Adipose tissue (tissue), 3 donors: ENCODE measurements around the gene MDM4. TPM values are rescaled to one million over a fixed set of nuclear protein-coding genes. Genes with fewer than 3 reads are reported as not detected.
"Not testable (repeated sequence)": the region's sequence is repeated elsewhere in the genome, so short reads cannot be mapped to it uniquely, and the experiment has no call there.

Source experiments
- H3K27ac ChIP-seq: one replicate; pipeline ENCODE4 v1.5.1; 2013; ENCODE audit warnings: low read depth, low read length
- WGBS, 3 donors: extraction: QIAGEN DNeasy Blood & Tissue Kit; methylation state at CpG; one replicate each; pipeline ENCODE4 v1.1.7; 2013; 5-methylcytosine and 5-hydroxymethylcytosine counted together
- polyA plus RNA-seq, 3 donors: library from polyadenylated mRNA; stranded (reverse); fragments of 200-250 nt; gene quantifications; one replicate each; pipeline ENCODE4 v1.2.3, GENCODE V29; 2013
- donor health status: healthy with polysubstance abuse.
- donor health status: Bipolar disorder and iron deficiency.
- donor health status: healthy.

Gene MDM4
- polyA plus RNA-seq, 3 donors, result 3.7 to 7.6 (median 7.0) TPM

- WGBS, 3 donors, result 42 to 70% (median 56%) methylated on average over 2 of the region's 2 CpGs
- H3K27ac ChIP-seq, result no peak overlapping the region
These were observed 29.7 kb downstream of the MDM4 start for GRCh38 chr1:204545881-204546280.

- 93 to 96% (median 94%) methylated on average over 2 of the region's 2 CpGs for WGBS, 3 donors
These were observed 32.1 kb downstream of the MDM4 start for GRCh38 chr1:204548265-204548664.

GRCh38 chr1:204549313-204549712 lies 33.1 kb downstream of the MDM4 start:
- 86 to 92% (median 88%) methylated on average over 6 of the region's 6 CpGs for WGBS, 3 donors
- no peak overlapping the region for H3K27ac ChIP-seq

More at GRCh38 chr1:204548265-204548664, 32.1 kb downstream of the MDM4 start:
- no peak overlapping the region for H3K27ac ChIP-seq

GRCh38 chr1:204550926-204551325 lies 34.7 kb downstream of the MDM4 start:
- WGBS, 3 donors, result 78 to 91% (median 87%) methylated on average over 5 of the region's 5 CpGs
- no peak overlapping the region for H3K27ac ChIP-seq

GRCh38 chr1:204556458-204557052 lies 40.3 kb downstream of the MDM4 start:
- no peak overlapping the region for H3K27ac ChIP-seq
- WGBS, 3 donors, result 86 to 93% (median 90%) methylated on average over 7 of the region's 7 CpGs

GRCh38 chr1:204558467-204558866 lies 42.3 kb downstream of the MDM4 start:
- no peak overlapping the region for H3K27ac ChIP-seq
- 86 to 89% (median 89%) methylated on average over 2 of the region's 2 CpGs for WGBS, 3 donors

- WGBS, 3 donors, result 82 to 91% (median 88%) methylated on average over 6 of the region's 6 CpGs
- not testable (repeated sequence) for H3K27ac ChIP-seq
These were observed 43.8 kb downstream of the MDM4 start for GRCh38 chr1:204560002-204560401.

- H3K27ac ChIP-seq, result no peak overlapping the region
These were observed 44.5 kb downstream of the MDM4 start for GRCh38 chr1:204560590-204561150.

GRCh38 chr1:204562075-204562990 lies 46.1 kb downstream of the MDM4 start:
- 93 to 95% (median 94%) methylated on average over 32 to 37 of the region's 37 CpGs for WGBS, 3 donors
- no peak overlapping the region for H3K27ac ChIP-seq

- no peak overlapping the region for H3K27ac ChIP-seq
- WGBS, 3 donors, result 75 to 81% (median 78%) methylated on average over 4 of the region's 4 CpGs
These were observed 47.1 kb downstream of the MDM4 start for GRCh38 chr1:204563307-204563706.

GRCh38 chr1:204563780-204564179 lies 47.6 kb downstream of the MDM4 start:
- 70 to 77% (median 77%) methylated on average over 3 of the region's 3 CpGs for WGBS, 3 donors
- H3K27ac ChIP-seq, result no peak overlapping the region

GRCh38 chr1:204564835-204565234 lies 48.6 kb downstream of the MDM4 start:
- 49 to 76% (median 63%) methylated on average over 4 of the region's 4 CpGs for WGBS, 3 donors

GRCh38 chr1:204565617-204566582 lies 49.7 kb downstream of the MDM4 start:
- no peak overlapping the region for H3K27ac ChIP-seq
- 31 to 38% (median 32%) methylated on average over 13 of the region's 13 CpGs for WGBS, 3 donors

More at GRCh38 chr1:204564835-204565234, 48.6 kb downstream of the MDM4 start:
- H3K27ac ChIP-seq, result no peak overlapping the region

GRCh38 chr1:204566583-204566955 lies 50.4 kb downstream of the MDM4 start:
- H3K27ac ChIP-seq, result no peak overlapping the region
- WGBS, 3 donors, result 85 to 88% (median 88%) methylated on average over 6 of the region's 6 CpGs

GRCh38 chr1:204567071-204567470 lies 50.9 kb downstream of the MDM4 start:
- 65 to 85% (median 83%) methylated on average over 5 of the region's 5 CpGs for WGBS, 3 donors
- H3K27ac ChIP-seq, result no peak overlapping the region

GRCh38 chr1:204568576-204569315 lies 52.5 kb downstream of the MDM4 start:
- H3K27ac ChIP-seq, result no peak overlapping the region
- 81 to 87% (median 83%) methylated on average over 9 of the region's 9 CpGs for WGBS, 3 donors

- 90 to 91% (median 90%) methylated on average over 5 of the region's 5 CpGs for WGBS, 3 donors
- H3K27ac ChIP-seq, result no peak overlapping the region
These were observed 53.3 kb downstream of the MDM4 start for GRCh38 chr1:204569478-204569877.

- 64 to 83% (median 68%) methylated on average over 3 of the region's 3 CpGs for WGBS, 3 donors
- not testable (repeated sequence) for H3K27ac ChIP-seq
These were observed 53.8 kb downstream of the MDM4 start for GRCh38 chr1:204570021-204570420.
